ENCODE results near the gene ZNF431.

Gene ZNF431

DNA sequence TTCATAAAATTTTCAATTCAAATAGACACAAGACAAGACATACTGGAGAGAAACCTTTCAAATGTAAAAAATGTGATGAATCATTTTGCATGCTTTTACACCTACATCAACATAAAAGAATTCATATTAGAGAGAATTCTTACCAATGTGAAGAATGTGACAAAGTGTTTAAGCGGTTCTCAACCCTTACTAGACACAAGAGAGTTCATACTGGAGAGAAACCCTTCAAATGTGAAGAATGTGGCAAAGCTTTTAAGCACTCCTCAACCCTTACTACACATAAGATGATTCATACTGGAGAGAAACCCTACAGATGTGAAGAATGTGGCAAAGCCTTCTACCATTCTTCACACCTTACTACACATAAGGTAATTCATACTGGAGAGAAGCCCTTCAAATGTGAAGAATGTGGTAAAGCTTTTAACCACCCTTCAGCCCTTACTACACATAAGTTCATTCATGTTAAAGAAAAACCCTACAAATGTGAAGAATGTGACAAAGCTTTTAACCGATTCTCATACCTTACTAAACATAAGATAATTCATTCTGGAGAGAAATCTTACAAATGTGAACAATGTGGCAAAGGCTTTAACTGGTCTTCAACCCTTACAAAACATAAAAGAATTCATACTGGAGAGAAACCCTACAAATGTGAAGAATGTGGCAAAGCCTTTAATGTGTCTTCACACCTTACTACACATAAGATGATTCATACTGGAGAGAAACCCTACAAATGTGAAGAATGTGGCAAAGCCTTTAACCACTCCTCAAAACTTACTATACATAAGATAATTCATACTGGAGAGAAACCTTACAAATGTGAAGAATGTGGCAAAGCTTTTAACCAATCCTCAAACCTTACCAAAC, 24.6 kb upstream of the ZNF431 start:
- H3K4me3 ChIP-seq (ENCODE audit: low read depth, low read length) = no peak overlapping the region
- no peaks in the 10 kb centered on the region for H3K4me1 ChIP-seq
- no peaks in the 10 kb centered on the region for H3K27me3 ChIP-seq (ENCODE audit: control insufficient read depth, insufficient read depth, low read length)
- no peaks in the 10 kb centered on the region for H3K9me3 ChIP-seq (ENCODE audit: control insufficient read depth, low read length)
- H2AFZ ChIP-seq = no peak overlapping the region
- H3K36me3 ChIP-seq (ENCODE audit: control insufficient read depth, insufficient read depth, low read length) = no peaks in the 10 kb centered on the region
- H3K27ac ChIP-seq = no peak overlapping the region
- H3K4me2 ChIP-seq (ENCODE audit: low read length) = no peak overlapping the region
- TF ChIP-seq, protein P1, sequence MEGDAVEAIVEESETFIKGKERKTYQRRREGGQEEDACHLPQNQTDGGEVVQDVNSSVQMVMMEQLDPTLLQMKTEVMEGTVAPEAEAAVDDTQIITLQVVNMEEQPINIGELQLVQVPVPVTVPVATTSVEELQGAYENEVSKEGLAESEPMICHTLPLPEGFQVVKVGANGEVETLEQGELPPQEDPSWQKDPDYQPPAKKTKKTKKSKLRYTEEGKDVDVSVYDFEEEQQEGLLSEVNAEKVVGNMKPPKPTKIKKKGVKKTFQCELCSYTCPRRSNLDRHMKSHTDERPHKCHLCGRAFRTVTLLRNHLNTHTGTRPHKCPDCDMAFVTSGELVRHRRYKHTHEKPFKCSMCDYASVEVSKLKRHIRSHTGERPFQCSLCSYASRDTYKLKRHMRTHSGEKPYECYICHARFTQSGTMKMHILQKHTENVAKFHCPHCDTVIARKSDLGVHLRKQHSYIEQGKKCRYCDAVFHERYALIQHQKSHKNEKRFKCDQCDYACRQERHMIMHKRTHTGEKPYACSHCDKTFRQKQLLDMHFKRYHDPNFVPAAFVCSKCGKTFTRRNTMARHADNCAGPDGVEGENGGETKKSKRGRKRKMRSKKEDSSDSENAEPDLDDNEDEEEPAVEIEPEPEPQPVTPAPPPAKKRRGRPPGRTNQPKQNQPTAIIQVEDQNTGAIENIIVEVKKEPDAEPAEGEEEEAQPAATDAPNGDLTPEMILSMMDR (IDR thresholded peaks at IDR 0.05) = no peak
- H3K79me2 ChIP-seq = peaks cover 8% of the 10 kb centered on the region
- H3K9ac ChIP-seq = no peak overlapping the region

DNA sequence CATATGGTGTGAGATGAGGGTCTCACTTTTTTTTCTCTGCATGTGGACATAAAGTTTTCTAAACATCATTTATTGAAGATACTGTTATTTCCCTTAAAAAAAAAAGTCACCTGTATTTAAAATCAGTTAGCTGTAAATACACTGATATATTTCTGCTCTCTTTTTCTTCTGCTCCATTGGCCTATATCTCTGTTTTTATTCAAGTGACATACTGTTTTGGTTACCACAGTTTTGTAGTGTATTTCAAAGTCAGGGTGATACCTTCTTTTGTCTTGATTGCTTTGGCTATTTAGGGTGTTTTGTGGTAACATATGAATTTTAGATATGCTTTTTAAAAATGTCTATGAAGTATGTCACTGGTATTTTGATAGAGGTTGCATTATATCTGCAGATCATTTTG, 15.8 kb upstream of the ZNF431 start:
- H3K27me3 ChIP-seq (ENCODE audit: control insufficient read depth, insufficient read depth, low read length) = no peaks in the 10 kb centered on the region
- no peaks in the 10 kb centered on the region for H3K9me3 ChIP-seq (ENCODE audit: control insufficient read depth, low read length)
- H3K9ac ChIP-seq = no peak overlapping the region
- H3K27ac ChIP-seq = no peak overlapping the region
- TF ChIP-seq, protein P1 (IDR thresholded peaks at IDR 0.05) = no peak
- H3K4me1 ChIP-seq = peaks cover 2% of the 10 kb centered on the region
- no peak overlapping the region for H3K4me2 ChIP-seq (ENCODE audit: low read length)
- no peak overlapping the region for H2AFZ ChIP-seq
- no peaks in the 10 kb centered on the region for H3K36me3 ChIP-seq (ENCODE audit: control insufficient read depth, insufficient read depth, low read length)
- no peaks in the 10 kb centered on the region for H3K79me2 ChIP-seq
- no peak overlapping the region for H3K4me3 ChIP-seq (ENCODE audit: low read depth, low read length)

DNA sequence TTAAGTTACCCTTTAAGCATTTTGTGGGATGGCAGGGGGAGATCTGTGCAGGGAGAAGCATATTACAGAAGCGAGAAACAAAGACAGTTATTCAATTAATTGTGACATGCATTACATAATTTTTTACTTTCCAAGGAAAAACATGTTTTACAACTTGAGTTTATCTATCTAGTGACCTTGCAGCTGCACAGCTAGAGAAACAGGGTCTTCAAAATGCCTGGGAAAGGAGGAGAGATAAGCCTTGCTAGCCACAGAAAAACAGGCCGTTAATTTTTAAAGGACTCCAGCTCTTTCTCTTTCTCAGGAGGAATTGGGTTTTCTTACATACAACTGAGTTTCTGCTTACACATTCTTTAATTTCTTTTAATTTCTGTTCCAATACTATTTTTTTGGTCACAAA, 14.8 kb upstream of the ZNF431 start:
- H3K27ac ChIP-seq = no peak overlapping the region
- no peaks in the 10 kb centered on the region for H3K36me3 ChIP-seq (ENCODE audit: control insufficient read depth, insufficient read depth, low read length)
- H3K79me2 ChIP-seq = no peaks in the 10 kb centered on the region
- H3K9ac ChIP-seq = no peak overlapping the region
- TF ChIP-seq, protein P1 (IDR thresholded peaks at IDR 0.05) = no peak
- no peak overlapping the region for H3K4me2 ChIP-seq (ENCODE audit: low read length)
- no peaks in the 10 kb centered on the region for H3K9me3 ChIP-seq (ENCODE audit: control insufficient read depth, low read length)
- H3K4me1 ChIP-seq = peaks cover 2% of the 10 kb centered on the region
- no peaks in the 10 kb centered on the region for H3K27me3 ChIP-seq (ENCODE audit: control insufficient read depth, insufficient read depth, low read length)
- no peak overlapping the region for H2AFZ ChIP-seq
- H3K4me3 ChIP-seq (ENCODE audit: low read depth, low read length) = no peak overlapping the region

DNA sequence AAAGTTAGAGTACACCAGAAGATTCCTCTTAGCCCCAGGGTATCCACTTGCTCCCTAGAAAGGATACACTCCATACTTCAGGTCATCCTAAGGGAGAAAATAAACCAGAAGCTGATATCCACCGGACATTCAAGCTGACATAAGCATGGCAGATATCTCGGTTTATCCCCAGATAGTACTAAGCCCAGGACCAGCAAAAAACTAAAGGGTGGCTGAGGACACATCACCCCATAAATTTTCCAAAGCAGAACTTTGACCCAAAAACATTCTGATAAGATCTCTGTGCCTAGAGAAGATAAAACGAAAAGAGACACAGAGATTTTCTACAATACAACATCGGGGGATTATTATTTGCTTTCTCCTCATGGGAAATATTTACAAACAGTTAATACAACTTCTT, 13.9 kb upstream of the ZNF431 start:
- TF ChIP-seq, protein P1 (IDR thresholded peaks at IDR 0.05) = no peak
- Histone ChIP-seq H3K4me2 (ENCODE audit: low read length) (peak overlapping the region; percentile 25), H3K27me3 (ENCODE audit: control insufficient read depth, insufficient read depth, low read length) (no peaks in the 10 kb centered on the region), H3K27ac (no peak overlapping the region), H3K36me3 (ENCODE audit: control insufficient read depth, insufficient read depth, low read length) (no peaks in the 10 kb centered on the region), H3K4me3 (ENCODE audit: low read depth, low read length) (no peak overlapping the region), H3K79me2 (no peaks in the 10 kb centered on the region), H3K4me1 (peaks cover 2% of the 10 kb centered on the region), H3K9ac (no peak overlapping the region), H2AFZ (no peak overlapping the region), H3K9me3 (ENCODE audit: control insufficient read depth, low read length) (no peaks in the 10 kb centered on the region)

All from parathyroid adenoma (tissue), 2 donors.